GM21619 (cell line): Measurements from ENCODE around the gene EP400.
A peak's percentile ranks its signal among the peaks of the same experiment; 100 is the strongest.
"Not testable (repeated sequence)": the region's sequence is repeated elsewhere in the genome, so short reads cannot be mapped to it uniquely, and the experiment has no call there.

Experiments
- ATAC-seq: cut with Tn5 transposase; IDR thresholded peaks from one replicate; pipeline ENCODE4 v1.9.1; 2021; ENCODE audit not compliant: unreplicated experiment

The EP400 gene

DNA sequence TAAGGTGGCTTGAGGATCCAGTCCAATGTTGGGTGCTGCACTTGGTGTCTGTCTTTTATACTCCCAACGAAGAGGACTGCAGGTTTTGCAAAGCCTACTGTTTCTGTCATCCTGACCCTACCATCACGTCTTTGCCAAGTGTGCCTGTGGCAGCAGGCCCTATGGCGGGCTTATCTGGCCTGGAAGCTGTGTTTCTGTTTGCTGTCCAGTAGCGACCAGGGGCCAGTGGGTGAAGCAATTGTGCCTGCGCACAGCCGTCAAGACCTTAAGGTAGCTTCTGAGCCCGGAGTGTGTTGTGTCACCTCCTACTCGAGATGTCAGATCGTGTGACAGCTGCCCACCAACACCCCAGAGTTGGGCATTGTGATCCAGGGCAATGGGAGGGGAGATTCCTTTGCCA, 131.7 kb downstream of the EP400 start:
- no peak for ATAC-seq

GRCh38 chr12:132083614-132083940, 133.8 kb downstream of the EP400 start:
- ATAC-seq = no peak

- ATAC-seq = peak; percentile 92
Observed at GRCh38 chr12:132083941-132084620, 134.3 kb downstream of the EP400 start.

DNA sequence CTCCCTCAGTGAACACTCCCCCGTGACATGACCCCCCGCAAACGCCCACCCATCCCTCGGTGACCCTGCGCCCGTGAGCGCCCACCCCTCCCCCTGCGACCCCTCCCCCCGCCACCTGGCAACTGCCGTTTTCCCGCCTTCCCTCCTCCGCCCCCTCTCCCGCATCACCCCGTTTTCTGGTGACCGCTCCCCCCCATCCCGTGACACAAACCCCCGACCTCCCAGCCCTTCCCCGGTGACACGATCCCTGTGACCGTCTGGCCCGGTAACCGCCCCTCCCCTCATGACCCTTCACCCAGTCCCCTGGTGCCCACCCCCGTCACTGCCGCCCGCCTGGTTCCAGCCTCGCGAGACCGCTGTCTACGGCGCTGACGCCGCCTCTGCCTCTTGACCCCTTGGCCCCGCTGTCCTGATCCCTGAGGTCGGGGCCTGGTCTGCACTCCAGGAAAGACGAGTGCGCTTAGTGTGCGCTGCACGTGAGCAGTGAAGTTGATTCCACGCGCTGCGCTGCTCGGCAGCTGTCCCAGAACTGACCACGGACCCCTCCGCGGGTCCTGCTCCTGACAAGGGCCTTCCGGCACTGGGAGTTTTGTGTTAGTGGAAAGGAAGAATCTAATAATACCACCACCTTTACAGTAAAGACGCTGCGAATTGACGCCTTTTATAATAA, 135.0 kb downstream of the EP400 start:
- ATAC-seq = peak; percentile 38

DNA sequence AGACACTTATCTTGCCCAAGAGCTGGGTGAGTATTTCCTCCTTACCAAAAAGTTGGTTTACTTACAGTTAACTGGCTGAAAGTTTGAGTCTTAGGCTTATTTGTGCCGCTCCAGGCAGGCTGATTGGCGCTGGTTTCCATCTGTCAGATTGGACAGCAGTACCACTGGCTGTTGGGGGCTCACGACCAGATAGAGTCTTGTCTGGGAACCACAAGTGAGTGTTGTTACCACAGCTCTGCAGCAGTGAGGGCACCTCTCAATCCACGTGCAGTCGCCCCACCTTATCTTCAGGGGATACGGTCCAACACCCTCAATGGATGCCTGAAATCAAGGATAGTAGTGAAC, 135.5 kb downstream of the EP400 start:
- ATAC-seq = no peak

DNA sequence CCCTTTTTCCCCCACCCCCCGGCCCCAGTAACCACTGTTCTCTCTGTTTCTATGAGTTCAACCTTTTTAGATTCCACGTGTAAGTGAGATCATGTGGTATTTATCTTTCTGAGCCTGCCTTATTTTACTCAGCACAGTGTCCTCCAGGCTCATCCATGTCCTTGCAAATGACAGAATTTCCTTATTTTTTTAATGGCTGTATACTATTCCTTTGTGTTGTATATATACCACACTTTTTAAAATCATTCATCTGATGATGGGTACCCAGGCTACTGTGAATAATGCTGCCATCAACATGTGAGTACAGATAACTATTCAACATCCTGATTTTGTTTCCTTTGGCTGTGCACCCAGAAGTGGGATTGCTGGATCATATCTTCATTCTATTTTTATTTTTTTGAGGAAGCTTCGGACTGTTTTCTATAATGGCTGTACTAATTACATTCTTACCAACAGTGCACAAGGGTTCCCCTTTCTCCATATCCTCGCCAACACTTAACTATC, 139.7 kb downstream of the EP400 start:
- ATAC-seq = no peak

DNA sequence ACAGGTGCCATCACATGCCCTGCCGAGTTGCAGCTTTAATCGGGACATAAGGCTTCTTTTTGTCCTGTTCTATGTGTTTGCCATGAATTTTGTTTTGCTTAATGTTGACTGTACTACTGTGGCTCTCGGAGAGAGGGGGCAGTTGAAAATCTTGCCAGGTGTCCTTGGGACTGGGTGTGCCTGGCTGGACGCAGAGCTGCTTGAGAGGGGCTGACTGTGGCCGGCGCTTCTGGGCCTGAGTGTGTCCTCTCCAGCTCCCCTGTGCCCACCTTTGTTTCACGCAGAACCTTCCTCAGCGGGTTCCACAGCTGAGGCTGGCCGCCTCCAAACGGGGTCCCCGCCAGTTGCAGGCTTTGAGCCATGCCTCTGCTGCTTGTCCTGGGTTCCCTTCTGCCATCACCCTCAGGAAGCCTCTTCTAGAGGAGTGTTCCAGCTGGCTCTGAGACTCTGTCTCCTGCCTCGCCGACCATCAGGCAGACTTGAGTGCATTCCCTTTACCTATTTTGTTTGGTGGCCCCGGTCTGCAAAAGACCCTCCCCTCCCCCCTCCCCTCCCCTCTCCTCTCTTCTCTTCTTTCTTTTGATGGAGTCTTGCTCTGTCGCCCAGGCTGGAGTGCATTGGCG, 144.6 kb downstream of the EP400 start:
- no peak for ATAC-seq

GRCh38 chr12:132095520-132096409, 146.0 kb downstream of the EP400 start:
- ATAC-seq = no peak

DNA sequence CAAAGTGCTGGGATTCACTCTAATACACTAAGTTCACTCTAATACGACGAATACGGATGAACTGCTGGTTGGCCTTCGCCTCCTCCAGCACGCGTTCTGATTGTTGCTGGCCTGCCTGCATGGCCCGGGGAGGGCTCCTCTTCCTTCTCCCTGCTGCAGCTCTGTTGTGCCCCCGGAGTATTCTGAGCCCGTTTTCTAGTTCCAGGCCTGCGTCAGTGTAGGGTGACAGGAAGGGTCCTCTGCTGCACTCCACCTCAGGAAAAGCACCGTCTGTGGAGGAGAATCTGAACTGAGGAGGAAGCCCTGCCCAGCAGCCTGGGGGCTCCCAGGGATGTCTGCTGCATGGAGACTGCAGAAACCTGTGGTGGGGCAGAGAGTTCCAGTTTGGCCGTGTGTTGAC, 150.0 kb downstream of the EP400 start:
- ATAC-seq = no peak

DNA sequence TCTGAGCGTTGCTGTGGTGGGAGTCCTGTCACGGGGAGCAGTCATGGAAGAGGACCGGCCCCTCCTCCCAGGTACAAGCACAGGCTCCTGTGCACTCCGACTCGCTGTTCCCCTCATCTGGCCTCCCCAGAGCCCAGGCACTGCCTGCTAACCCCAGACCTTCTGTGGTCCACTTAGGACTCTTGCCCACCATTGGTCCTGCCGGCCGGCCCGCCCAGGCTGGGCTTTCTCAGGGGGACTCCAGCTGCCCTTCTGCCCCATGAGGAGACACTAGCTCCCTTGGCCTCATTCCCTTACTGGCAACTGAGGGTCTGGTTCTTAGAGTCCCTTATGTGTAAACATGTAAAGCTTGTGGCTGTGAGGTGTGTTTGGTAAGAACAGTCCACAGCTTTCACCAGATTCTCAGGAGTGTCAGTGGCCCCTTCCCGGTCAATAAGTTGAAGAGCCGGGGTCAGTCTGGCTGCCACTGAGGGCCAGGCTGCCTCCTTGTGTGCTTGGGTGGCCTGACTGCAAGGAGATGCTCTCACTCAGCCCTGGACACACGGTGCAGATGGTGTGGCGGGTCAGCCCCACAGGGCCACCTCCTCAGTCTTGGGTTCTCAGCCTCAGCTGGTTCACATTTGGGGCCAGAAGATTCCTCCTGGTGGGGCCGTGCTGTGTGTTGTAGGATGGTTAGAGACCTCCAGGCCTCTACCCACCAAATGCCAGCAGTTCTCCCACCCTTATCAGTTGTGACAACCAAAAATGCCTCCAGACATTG, 150.7 kb downstream of the EP400 start:
- ATAC-seq = no peak

- no peak for ATAC-seq
Observed at GRCh38 chr12:132102297-132102696, 152.6 kb downstream of the EP400 start.

DNA sequence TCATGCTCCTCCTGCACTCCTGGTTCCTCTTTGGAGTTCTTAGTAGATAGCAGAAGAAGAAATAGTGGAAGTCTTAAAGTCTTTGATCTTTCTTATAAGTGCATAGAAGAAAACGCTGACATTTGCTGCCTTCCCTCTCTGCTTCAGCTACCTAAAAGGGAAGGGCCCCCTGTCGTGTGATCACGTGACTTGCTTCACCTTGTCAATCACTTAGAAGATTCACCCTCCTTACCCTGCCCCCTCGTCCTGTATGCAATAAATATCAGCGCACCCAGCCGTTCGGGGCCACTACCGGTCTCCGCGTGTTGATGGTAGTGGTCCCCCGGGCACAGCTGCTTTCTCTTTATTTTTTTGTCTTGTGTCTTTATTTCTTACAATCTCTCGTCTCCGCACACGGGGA, 153.3 kb downstream of the EP400 start:
- ATAC-seq = not testable (repeated sequence)

DNA sequence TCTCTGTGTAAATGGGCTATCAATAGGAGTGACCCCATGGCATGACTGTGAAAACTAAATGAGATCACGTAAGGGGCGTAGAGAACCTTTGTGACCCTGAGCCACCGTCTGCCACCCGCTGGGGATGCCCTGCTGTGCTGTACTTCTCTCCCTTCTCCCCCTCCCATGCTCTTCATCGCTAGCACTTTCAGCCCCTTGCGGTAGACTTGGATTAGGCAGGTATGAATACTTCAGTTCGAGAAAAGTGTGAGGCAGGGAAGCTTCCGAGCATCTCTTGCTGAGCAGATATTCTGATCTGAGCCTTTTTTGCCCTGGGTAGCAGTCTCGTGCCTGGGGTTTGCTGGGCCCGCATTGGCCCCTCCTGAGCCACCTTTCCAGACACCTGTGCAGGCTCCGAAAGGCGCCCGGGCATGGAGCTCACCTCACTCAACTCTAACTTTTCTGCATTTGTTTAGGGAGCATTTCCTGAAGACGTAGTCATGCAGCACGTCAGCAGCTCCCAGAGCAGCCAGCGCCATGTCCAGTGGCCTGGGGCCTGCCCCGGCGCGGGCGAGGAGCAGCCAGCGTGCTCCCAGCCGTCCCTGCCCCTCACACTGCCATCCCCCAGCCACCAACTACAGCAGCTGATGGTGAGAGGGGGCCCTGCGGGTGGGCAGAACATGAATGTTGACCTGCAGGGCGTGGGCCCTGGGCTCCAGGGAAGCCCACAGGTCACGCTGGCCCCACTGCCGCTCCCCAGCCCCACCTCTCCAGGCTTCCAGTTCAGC, 154.0 kb downstream of the EP400 start:
- no peak for ATAC-seq

GRCh38 chr12:132105467-132105866, 155.7 kb downstream of the EP400 start:
- no peak for ATAC-seq

DNA sequence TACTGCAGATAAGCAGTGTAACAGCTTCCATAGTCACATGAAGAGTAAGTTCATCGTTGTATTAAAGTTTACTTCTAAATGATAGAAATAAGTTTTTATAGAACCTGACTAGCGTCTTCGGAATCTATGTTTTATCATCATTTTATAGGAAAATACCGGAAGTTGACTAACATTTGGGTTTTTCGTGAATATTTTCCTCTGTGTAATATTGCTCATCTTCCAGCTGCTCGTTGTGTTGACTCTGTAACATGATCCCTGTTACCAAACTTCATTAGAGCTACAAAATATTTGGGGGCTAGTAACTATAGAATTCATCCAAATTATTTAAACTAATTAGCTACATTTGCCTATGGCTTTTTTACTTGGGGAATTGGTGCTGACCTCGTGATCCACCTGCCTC, 157.2 kb downstream of the EP400 start:
- no peak for ATAC-seq

DNA sequence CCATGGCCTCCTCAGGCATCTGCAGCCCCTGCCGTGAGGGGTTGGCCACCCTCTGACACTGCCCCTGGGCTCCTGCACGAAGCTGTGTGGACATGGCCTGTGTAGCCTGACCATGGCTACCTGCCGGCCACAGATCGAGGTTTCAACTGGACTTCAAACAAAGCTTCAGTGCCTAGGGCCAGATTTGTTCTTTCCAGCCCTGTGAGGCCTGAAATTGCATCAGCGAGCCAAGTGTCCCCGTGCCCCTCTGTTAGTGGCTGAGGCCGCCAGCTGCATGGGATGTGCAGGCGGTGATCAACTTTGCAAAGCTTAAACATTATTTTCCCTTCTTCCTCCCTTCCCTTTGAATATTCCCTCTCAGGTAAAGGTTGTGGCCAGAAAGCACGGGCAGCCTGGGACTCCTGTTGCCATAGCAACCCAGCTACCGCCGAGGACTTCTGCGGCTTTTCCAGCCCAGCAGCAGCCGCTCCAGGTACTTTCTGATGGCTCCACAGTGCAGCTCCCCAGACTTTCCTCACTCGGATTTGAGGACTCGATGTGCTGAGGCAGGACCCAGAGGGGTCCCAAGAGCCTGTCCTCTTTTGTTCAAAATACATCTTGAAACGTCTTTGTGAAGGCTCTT, 158.6 kb downstream of the EP400 start:
- no peak for ATAC-seq

GRCh38 chr12:132109741-132110140, 160.0 kb downstream of the EP400 start:
- no peak for ATAC-seq

GRCh38 chr12:132110677-132111076, 160.9 kb downstream of the EP400 start:
- no peak for ATAC-seq

DNA sequence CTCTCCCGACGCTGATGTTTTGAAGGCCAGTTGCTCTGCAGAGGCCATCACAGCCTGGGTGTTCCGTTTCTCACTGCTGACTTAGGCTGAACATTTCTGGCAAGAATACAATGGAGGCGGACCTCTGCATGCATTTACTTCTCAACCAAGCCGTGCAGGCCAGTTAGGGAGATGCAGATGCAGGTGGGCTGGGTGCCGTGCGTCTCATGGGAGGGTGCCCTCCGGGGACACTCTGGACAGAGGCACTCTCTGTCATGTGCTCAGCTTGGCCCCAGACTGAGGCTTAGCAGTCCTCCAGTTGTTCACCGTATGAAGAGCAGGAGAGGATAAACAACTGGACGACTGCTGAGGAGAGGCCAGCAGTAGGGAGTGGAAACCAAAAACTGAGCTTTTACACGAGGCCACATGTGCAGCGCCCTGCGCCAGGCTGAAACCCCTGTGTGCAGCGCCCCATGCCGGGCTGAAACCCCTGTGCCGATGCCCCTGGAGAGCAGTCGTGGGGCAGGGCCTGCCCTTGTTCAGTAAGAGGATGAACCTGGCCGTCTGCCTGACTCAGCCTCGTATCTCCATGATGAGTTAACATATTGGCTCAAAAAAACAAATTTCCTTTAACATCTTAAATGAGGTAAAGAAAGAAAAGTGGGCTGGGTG, 162.0 kb downstream of the EP400 start:
- no peak for ATAC-seq
